Choroid plexus epithelial cell (primary cell): ENCODE results near the gene VPS35L.
"Not testable (repeated sequence)": the region's sequence is repeated elsewhere in the genome, so short reads cannot be mapped to it uniquely, and the experiment has no call there.

ENCODE experiments used
- DNase-seq: peaks from one replicate; pipeline ENCODE4 v3.0.0-alpha.2; 2010; ENCODE audit warnings: low read depth
- H3K4me3 ChIP-seq: 2 replicates; pipeline ENCODE4 v1.5.1; 2011; ENCODE audit warnings: low read depth, mild to moderate bottlenecking, control low read depth, low read length, moderate library complexity
- TF ChIP-seq, protein P1 (sequence below): conservative IDR thresholded peaks from 2 replicates; pipeline ENCODE4 v1.5.1; 2011; ENCODE audit warnings: low read depth, mild to moderate bottlenecking, control low read depth, inconsistent platforms, low read length, moderate library complexity

The VPS35L gene

GRCh38 chr16:19711643-19712042 lies 156.1 kb downstream of the VPS35L start:
- no peak overlapping the region for H3K4me3 ChIP-seq
- DNase-seq, result no peak
- TF ChIP-seq, protein P1, sequence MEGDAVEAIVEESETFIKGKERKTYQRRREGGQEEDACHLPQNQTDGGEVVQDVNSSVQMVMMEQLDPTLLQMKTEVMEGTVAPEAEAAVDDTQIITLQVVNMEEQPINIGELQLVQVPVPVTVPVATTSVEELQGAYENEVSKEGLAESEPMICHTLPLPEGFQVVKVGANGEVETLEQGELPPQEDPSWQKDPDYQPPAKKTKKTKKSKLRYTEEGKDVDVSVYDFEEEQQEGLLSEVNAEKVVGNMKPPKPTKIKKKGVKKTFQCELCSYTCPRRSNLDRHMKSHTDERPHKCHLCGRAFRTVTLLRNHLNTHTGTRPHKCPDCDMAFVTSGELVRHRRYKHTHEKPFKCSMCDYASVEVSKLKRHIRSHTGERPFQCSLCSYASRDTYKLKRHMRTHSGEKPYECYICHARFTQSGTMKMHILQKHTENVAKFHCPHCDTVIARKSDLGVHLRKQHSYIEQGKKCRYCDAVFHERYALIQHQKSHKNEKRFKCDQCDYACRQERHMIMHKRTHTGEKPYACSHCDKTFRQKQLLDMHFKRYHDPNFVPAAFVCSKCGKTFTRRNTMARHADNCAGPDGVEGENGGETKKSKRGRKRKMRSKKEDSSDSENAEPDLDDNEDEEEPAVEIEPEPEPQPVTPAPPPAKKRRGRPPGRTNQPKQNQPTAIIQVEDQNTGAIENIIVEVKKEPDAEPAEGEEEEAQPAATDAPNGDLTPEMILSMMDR, result no peak

DNA sequence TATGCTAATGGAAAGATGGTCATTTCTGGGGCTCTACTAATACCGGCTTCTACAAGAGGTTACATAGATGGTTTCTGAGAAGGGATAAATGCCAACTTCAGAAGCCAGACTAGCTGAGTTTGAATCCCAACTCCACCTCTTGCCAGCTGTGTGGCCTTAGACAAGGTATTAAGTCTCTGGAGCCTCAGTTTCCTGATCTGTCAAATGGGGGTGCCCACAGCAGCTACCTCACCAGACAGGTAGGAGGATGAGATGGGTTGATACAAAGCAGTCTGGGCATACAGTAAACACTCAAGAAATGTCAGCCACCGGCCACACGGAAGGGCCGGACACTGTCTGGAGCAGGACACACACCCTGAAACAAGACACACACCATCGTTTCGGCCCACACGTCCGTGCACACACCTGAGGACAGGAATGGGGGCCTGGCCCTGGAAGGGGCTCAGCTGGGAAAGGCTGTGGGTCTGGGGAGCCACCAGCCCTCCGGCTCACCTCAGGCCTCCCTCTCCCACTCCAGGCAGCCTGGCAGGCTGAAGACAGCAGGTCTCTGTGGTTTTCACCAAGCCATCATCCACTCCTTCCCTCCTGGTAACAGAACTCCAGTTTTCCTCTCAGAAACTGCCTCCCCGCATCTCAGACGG lies 157.0 kb downstream of the VPS35L start:
- TF ChIP-seq, protein P1, result no peak
- H3K4me3 ChIP-seq, result no peak overlapping the region
- no peak for DNase-seq

GRCh38 chr16:19713697-19714096 lies 158.2 kb downstream of the VPS35L start:
- DNase-seq, result no peak
- H3K4me3 ChIP-seq, result no peak overlapping the region
- TF ChIP-seq, protein P1, result no peak

DNA sequence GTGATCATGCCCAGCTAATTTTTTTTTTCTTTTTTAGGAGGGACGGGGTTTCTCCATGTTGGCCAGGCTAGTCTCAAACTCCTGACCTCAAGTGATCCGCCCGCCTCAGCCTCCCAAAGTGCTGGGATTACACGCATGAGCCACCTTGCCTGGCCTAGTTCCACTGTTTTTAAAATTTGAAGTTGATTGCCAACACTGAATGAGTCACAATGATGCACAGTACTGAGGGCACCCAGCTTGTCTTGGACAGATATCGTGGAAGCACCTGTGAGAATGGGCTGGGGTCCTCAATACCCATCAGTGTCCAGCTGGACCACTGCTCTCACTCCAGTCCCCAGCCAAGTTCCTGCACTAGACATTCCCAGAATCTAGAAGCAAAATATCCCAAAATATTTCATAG lies 160.1 kb downstream of the VPS35L start:
- TF ChIP-seq, protein P1, result no peak
- no peak for DNase-seq
- no peak overlapping the region for H3K4me3 ChIP-seq

DNA sequence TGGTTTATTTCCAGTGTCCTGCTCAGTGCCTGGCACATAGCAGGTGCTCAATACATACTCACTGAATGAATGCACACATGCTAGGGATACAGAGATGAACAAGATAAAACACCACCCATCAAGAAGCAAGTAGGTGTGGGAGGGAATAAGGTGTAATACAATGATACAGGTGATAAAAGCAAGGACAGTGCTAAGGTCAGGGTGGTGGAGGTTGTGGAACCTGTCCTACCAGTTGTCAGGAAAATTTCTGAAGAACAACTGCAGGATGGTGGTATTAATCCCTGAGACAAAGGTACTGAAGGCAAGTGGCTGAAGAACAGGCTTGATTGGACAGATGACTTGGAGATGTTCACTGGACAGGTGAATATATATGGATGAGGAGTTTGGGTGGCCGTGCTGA lies 160.7 kb downstream of the VPS35L start:
- TF ChIP-seq, protein P1, result no peak
- no peak overlapping the region for H3K4me3 ChIP-seq
- no peak for DNase-seq

DNA sequence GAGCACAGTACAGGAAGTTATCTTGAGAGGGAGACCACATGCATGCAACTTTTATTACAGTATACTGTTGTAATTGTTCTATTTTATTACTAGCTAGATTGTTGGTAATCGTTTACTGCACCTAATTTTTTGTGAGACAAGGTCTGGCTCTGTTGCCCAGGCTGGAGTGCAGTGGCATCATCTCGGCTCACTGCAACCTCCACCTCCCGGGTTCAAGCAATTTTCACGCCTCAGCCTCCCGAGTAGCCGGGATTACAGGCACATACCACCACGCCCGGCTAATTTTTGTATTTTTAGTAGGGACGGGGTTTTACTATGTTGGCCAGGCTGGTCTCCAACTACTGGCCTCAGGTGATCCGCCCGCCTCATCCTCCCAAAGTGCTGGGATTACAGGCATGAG lies 161.2 kb downstream of the VPS35L start:
- H3K4me3 ChIP-seq, result peak overlapping the region; percentile 99
- DNase-seq, result not testable (repeated sequence)

DNA sequence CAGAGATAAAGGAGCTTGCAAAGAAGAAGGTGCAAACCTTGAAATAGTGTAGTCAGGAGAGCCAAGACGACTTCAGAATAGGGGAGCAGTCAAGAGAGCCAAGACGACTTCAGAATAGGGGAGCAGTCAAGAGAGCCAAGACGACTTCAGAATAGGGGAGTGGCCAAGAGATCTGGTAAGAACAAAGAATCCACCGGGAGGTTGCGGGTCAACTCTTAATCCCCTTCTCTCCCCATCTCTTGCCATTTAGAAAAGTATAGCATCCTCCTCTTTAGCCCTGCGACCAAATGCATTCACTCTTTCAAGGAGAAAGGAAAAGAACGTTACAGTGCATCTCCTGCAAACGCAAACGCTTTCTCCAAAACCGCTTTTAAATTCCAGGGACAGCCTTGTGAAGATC lies 161.8 kb downstream of the VPS35L start:
- H3K4me3 ChIP-seq, result peak overlapping the region; percentile 99
- DNase-seq, result no peak
- TF ChIP-seq, protein P1, result no peak
